ENCODE results near the gene PCDH19.

Gene PCDH19

GRCh38 chrX:100340491-100341141, 69.5 kb downstream of the PCDH19 start:
- no peak overlapping the region for H3K9ac ChIP-seq (ENCODE audit: low read length)
- TF ChIP-seq EZH2phosphoT487 (conservative IDR thresholded peaks at IDR 0.05; ENCODE audit: low read length) (no peak), CTCF (IDR thresholded peaks at IDR 0.05; ENCODE audit: insufficient read depth, low read length, poor library complexity, severe bottlenecking) (no peak)
- no peak overlapping the region for H3K27ac ChIP-seq (ENCODE audit: low read depth, low read length)
- no peaks in the 10 kb centered on the region for H3K27me3 ChIP-seq (ENCODE audit: low read length)
- H2AFZ ChIP-seq (ENCODE audit: low read depth, low read length, severe bottlenecking): no peak overlapping the region
- H3F3A ChIP-seq (ENCODE audit: insufficient read depth): no peaks in the 10 kb centered on the region
- no peaks in the 10 kb centered on the region for H3K9me2 ChIP-seq (replicated peaks; ENCODE audit: insufficient read depth, low read length)
- H3K9me3 ChIP-seq (ENCODE audit: insufficient read depth, low read length): no peaks in the 10 kb centered on the region
- H3K4me2 ChIP-seq (ENCODE audit: low read depth, low read length, poor library complexity, severe bottlenecking): no peak overlapping the region
- no peaks in the 10 kb centered on the region for H4K20me1 ChIP-seq (ENCODE audit: low read depth, low read length)
- no peaks in the 10 kb centered on the region for H3K79me2 ChIP-seq (ENCODE audit: insufficient read depth, low read length)
- no peak overlapping the region for H3K4me3 ChIP-seq (ENCODE audit: insufficient read depth, low read length, poor library complexity, severe bottlenecking)
- no peaks in the 10 kb centered on the region for H3K36me3 ChIP-seq (ENCODE audit: low read length)

- Histone ChIP-seq H3K4me2 (ENCODE audit: low read depth, low read length, poor library complexity, severe bottlenecking) (no peak overlapping the region), H3K79me2 (ENCODE audit: insufficient read depth, low read length) (no peaks in the 10 kb centered on the region)
- no peak for TF ChIP-seq CTCF (IDR thresholded peaks at IDR 0.05; ENCODE audit: insufficient read depth, low read length, poor library complexity, severe bottlenecking)
- TF ChIP-seq EZH2phosphoT487 (conservative IDR thresholded peaks at IDR 0.05; ENCODE audit: low read length): no peak
Observed at GRCh38 chrX:100328351-100328750, 81.7 kb downstream of the PCDH19 start.

GRCh38 chrX:100319716-100320115, 90.4 kb downstream of the PCDH19 start:
- Histone ChIP-seq H3K9ac (ENCODE audit: low read length) (no peak overlapping the region), H3K36me3 (ENCODE audit: low read length) (no peaks in the 10 kb centered on the region), H3K9me3 (ENCODE audit: insufficient read depth, low read length) (no peaks in the 10 kb centered on the region), H3F3A (ENCODE audit: insufficient read depth) (no peaks in the 10 kb centered on the region), H3K4me3 (ENCODE audit: insufficient read depth, low read length, poor library complexity, severe bottlenecking) (no peak overlapping the region), H3K27ac (ENCODE audit: low read depth, low read length) (no peak overlapping the region), H3K79me2 (ENCODE audit: insufficient read depth, low read length) (no peaks in the 10 kb centered on the region), H3K9me2 (replicated peaks; ENCODE audit: insufficient read depth, low read length) (no peaks in the 10 kb centered on the region), H3K27me3 (ENCODE audit: low read length) (no peaks in the 10 kb centered on the region), H3K4me2 (ENCODE audit: low read depth, low read length, poor library complexity, severe bottlenecking) (no peak overlapping the region), H4K20me1 (ENCODE audit: low read depth, low read length) (no peaks in the 10 kb centered on the region), H2AFZ (ENCODE audit: low read depth, low read length, severe bottlenecking) (no peak overlapping the region)
- TF ChIP-seq EZH2phosphoT487 (conservative IDR thresholded peaks at IDR 0.05; ENCODE audit: low read length) (no peak), CTCF (IDR thresholded peaks at IDR 0.05; ENCODE audit: insufficient read depth, low read length, poor library complexity, severe bottlenecking) (no peak)

More at GRCh38 chrX:100328351-100328750, 81.7 kb downstream of the PCDH19 start:
- Histone ChIP-seq H3K9me3 (ENCODE audit: insufficient read depth, low read length) (no peaks in the 10 kb centered on the region), H3K9ac (ENCODE audit: low read length) (no peak overlapping the region), H3K36me3 (ENCODE audit: low read length) (no peaks in the 10 kb centered on the region), H3K27me3 (ENCODE audit: low read length) (no peaks in the 10 kb centered on the region), H3K27ac (ENCODE audit: low read depth, low read length) (no peak overlapping the region), H2AFZ (ENCODE audit: low read depth, low read length, severe bottlenecking) (no peak overlapping the region), H4K20me1 (ENCODE audit: low read depth, low read length) (no peaks in the 10 kb centered on the region), H3F3A (ENCODE audit: insufficient read depth) (no peaks in the 10 kb centered on the region), H3K4me3 (ENCODE audit: insufficient read depth, low read length, poor library complexity, severe bottlenecking) (no peak overlapping the region), H3K9me2 (replicated peaks; ENCODE audit: insufficient read depth, low read length) (no peaks in the 10 kb centered on the region)
